ENCODE results near the gene ITPK1.
"Not testable (repeated sequence)": the region's sequence is repeated elsewhere in the genome, so short reads cannot be mapped to it uniquely, and the experiment has no call there.

DNA sequence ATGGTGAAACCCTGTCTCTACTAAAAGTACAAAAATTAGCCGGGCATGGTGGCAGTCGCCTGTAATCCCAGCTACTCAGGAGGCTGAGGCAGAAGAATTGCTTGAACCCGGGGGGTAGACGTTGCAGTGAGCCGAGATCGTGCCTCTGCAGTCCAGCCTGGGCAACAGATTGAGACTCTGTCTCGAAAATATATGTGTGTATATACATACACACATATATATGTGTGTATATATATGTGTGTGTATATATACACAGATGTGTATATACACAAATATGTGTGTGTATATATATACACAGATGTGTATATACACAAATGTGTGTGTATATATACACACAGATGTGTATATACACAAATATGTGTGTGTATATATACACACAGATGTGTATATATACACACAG lies 42.6 kb upstream of the ITPK1 start:
- TF ChIP-seq CTCF, POLR2AphosphoS5, POLR2A (IDR thresholded peaks at IDR 0.05): not testable (repeated sequence)

Data from breast epithelium (tissue), 3 donors.